Subcutaneous adipose tissue (tissue), 4 donors: ENCODE results near the gene ANK2. TPM values are rescaled to one million over a fixed set of nuclear protein-coding genes. Genes with fewer than 3 reads are reported as not detected.

Experiments
- total RNA-seq, 4 donors: library from RNA; depleted of rRNA; stranded (reverse); fragments of >200 nt; gene quantifications; one replicate each; pipeline ENCODE4 v1.1.0, GENCODE V29; 2016
- TF ChIP-seq, protein P1 (sequence below): fragments of 450-650 bp; IDR thresholded peaks from one replicate; pipeline ENCODE4 v1.5.1; 2016; ENCODE audit warnings: low read depth, mild to moderate bottlenecking, control low read depth, antibody characterized with exemption, moderate library complexity

Gene ANK2
- total RNA-seq, 4 donors from 2014 or later: 49.4 to 119 (median 72.9) TPM

DNA sequence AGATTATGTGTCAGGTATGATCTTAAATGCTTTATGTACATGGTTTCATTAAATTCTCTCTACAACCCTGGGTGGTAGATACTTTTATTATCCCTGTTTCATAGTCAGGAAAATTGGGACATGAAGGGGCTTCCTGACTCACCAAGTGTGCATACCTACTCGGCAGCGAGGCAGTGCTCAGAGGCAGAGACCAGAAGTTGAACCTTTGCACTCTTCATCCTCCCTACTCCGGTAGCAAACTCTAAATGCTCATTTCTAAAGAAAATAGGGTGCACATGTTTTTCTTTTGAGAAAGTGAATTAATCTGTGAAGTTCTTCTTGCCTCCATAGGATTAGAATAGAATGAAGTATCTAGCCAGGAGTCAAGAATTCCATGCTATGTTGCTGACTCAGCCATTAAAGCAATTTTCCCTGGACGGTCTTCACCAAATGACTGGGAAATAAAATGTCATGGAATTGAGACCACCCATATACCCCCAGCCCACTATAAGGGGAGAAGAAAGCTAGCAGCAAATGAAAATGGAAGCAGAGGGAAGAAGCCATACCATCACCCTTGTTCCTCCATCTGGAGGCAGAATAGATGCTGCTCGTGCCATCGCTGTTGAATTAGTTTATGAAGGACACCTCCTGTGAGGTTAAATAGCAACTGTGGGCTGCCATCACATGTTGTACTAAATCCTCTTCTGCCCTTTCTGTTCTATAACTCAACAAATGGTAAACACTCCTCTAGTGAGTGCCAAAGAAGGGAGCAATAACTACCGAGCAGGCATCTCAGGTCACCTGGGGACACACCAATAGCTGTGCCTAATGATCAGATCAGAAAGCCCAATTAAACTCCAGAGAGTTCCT lies 356.6 kb downstream of the ANK2 start:
- TF ChIP-seq, protein P1, sequence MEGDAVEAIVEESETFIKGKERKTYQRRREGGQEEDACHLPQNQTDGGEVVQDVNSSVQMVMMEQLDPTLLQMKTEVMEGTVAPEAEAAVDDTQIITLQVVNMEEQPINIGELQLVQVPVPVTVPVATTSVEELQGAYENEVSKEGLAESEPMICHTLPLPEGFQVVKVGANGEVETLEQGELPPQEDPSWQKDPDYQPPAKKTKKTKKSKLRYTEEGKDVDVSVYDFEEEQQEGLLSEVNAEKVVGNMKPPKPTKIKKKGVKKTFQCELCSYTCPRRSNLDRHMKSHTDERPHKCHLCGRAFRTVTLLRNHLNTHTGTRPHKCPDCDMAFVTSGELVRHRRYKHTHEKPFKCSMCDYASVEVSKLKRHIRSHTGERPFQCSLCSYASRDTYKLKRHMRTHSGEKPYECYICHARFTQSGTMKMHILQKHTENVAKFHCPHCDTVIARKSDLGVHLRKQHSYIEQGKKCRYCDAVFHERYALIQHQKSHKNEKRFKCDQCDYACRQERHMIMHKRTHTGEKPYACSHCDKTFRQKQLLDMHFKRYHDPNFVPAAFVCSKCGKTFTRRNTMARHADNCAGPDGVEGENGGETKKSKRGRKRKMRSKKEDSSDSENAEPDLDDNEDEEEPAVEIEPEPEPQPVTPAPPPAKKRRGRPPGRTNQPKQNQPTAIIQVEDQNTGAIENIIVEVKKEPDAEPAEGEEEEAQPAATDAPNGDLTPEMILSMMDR: no peak

DNA sequence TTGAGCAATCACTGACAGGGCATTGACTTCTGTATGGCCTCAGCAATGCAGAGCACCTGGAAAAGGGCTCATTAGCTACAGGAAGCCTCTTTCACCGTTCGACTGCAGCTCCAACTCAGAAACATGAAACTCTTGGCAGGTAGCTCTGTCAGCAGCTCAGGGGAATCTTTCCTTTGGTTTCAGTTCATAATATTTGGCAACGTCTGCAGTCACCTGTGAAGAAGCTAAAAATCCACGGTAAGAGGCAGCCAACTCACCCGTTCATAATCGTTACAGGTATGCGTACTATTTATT lies 357.2 kb downstream of the ANK2 start:
- TF ChIP-seq, protein P1: no peak

DNA sequence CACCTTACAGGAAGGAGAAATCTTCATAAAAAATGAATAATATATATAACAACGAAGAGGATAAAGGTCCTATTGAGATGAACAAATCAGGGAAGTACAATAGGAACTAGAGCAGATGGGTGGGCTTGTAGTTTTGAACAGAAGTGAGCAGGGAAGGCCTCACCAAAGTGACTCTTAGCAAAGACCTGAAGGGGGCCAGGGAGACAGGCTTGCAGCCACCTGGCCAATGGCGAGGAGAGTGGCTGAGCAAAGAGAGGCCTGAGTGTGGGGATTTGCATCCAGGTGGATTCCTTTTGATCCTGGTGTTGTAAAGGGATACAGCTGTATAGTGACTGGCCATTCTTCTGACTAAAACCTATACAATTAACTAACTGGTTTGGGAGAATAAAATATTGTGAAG lies 358.0 kb downstream of the ANK2 start:
- TF ChIP-seq, protein P1: no peak

DNA sequence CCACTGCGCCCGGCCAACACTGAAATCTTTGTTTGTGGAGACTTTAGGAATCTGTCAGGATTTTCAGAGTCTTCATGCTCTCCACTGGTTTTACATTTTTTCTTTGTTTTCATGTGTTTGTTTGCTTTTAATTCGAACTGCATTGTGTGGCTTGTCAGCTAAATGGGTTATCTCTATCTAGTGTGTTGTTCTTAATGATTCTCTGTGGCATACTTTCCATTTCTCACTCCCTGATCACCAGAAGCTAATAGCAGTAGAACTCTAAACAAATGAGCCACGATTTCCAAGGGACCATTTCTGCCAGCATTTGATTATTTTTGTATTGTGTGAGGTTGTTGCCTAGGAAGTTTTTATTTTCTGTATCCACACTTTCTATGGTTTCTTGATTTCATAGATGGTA lies 359.7 kb downstream of the ANK2 start:
- TF ChIP-seq, protein P1: no peak

DNA sequence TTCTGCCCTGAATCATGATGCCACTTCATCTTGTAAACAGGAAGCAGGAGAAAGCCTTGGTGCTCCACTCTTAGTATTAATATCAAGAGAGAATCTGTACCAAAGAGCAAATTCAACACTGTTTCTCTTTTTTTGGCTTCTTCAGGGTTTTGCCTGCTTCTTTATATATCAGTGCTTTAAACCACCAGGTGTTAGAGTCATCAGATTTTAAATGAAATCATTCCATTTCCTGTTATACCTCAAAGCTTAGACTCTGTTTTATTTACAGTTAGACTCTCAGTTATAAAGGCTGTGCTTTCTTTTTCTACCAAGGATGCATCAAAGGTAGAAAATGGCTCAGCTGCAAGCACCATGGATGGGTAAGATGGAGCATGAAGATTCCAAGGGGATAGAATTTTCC lies 361.2 kb downstream of the ANK2 start:
- TF ChIP-seq, protein P1: no peak

DNA sequence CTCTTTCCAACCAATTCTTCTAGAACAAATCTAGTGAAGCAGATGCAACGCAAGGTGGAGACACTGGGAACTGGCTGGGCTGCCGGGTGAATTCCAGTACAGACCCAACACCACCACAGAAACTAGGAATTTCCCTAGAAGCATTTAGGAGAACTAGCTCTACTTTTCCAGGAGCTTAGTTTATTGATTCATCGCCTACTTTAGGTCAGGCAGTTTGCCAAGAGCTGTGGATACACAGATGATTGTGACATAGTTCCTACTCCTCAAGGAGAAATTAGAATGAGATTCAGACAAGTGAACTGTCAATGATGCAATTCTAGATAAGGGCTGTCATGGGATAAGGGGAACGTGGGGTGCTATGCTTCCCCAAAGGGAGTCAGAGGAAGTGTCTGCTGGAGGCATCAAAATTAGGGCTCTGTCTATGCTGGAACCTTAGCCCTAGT lies 362.1 kb downstream of the ANK2 start:
- TF ChIP-seq, protein P1: no peak

DNA sequence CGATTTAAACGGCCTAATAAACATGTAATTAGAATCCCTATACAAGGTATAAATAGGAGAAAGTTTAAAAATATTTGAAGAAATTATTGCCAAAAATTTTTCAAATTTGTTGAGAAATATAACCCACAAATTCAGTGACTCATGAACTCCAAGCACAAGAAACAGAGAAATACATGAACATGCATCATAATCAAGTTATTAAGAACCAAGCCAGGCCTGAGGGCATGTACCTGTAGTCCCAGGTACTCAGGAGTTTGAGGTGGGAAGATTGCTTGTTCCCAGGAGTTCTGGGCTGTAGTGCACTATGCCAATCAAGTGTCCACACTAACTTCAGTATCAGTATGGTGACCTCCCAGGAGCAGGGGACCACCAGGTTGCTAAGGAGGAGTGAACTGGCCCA lies 370.2 kb downstream of the ANK2 start:
- TF ChIP-seq, protein P1: no peak
